ENCODE data around the gene MMP15.

DNA sequence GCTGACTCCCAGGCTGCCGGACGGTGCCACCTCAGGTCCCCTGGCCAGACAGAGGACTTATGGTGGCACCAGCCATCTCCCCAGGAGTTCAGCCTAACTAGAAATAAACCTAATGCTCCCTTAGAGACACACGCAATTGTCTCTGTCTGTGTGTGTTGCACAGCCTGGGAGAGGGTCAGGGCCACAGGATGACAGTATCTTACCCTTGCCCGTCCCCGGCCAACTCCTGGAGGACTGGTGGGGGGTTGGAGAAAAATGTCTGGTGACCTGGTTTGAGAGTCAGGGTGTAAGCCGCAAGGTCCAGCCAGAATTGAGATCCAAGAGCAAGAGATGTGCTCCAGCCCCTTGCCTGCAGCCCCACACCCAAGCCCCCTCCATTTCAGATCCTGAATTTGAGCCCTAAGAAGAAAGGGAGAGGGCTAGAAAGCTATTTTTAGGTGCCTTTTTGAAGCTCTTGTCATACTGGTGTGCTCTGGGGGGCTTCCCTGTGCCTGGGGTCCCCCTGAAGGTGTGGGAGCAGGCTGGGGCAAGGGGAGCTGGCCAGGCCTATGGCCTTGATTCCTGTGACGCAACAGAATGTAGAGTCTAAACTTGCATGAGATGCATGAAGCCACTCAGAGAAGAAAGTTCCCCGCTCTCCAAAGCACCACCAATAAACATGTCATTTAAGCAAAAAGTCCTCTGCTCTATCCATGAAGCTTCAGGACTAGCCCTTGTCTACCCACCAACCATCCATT, 37.9 kb upstream of the MMP15 start:
- TF ChIP-seq, protein P1, sequence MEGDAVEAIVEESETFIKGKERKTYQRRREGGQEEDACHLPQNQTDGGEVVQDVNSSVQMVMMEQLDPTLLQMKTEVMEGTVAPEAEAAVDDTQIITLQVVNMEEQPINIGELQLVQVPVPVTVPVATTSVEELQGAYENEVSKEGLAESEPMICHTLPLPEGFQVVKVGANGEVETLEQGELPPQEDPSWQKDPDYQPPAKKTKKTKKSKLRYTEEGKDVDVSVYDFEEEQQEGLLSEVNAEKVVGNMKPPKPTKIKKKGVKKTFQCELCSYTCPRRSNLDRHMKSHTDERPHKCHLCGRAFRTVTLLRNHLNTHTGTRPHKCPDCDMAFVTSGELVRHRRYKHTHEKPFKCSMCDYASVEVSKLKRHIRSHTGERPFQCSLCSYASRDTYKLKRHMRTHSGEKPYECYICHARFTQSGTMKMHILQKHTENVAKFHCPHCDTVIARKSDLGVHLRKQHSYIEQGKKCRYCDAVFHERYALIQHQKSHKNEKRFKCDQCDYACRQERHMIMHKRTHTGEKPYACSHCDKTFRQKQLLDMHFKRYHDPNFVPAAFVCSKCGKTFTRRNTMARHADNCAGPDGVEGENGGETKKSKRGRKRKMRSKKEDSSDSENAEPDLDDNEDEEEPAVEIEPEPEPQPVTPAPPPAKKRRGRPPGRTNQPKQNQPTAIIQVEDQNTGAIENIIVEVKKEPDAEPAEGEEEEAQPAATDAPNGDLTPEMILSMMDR (IDR thresholded peaks at IDR 0.05; ENCODE audit: borderline replicate concordance, extremely low read depth, low read length, poor library complexity, severe bottlenecking), result no peak
- TF ChIP-seq EZH2 (IDR thresholded peaks at IDR 0.05; ENCODE audit: borderline replicate concordance, low read depth, low read length, severe bottlenecking), result no peak

Measured in DND-41 (cell line).